HG03442 (cell line): Measurements from ENCODE around the gene ATF7.
A peak's percentile ranks its signal among the peaks of the same experiment; 100 is the strongest.

ENCODE experiments used
- ATAC-seq: cut with Tn5 transposase; IDR thresholded peaks from one replicate; pipeline ENCODE4 v1.9.1; 2021; ENCODE audit warnings: mild to moderate bottlenecking, moderate library complexity; ENCODE audit not compliant: unreplicated experiment

The ATF7 gene

GRCh38 chr12:53532524-53533445 lies 93.4 kb downstream of the ATF7 start:
- ATAC-seq: no peak

- ATAC-seq: no peak
Measured at GRCh38 chr12:53532021-53532420, 94.2 kb downstream of the ATF7 start.

GRCh38 chr12:53530920-53531319 lies 95.3 kb downstream of the ATF7 start:
- no peak for ATAC-seq

- no peak for ATAC-seq
Measured at GRCh38 chr12:53530061-53530460, 96.1 kb downstream of the ATF7 start.

- ATAC-seq: no peak
Measured at GRCh38 chr12:53524476-53524875, 101.7 kb downstream of the ATF7 start.

GRCh38 chr12:53523131-53523530 lies 103.1 kb downstream of the ATF7 start:
- no peak for ATAC-seq

GRCh38 chr12:53518381-53518780 lies 107.8 kb downstream of the ATF7 start:
- ATAC-seq: no peak

GRCh38 chr12:53516758-53517455 lies 109.3 kb downstream of the ATF7 start:
- ATAC-seq: no peak

GRCh38 chr12:53515291-53515680 lies 110.9 kb downstream of the ATF7 start:
- ATAC-seq: no peak

- no peak for ATAC-seq
Measured at GRCh38 chr12:53514628-53515290, 111.4 kb downstream of the ATF7 start.

- no peak for ATAC-seq
Measured at GRCh38 chr12:53513712-53514410, 112.3 kb downstream of the ATF7 start.

- ATAC-seq: no peak
Measured at GRCh38 chr12:53510181-53510812, 115.9 kb downstream of the ATF7 start.

GRCh38 chr12:53508534-53509170 lies 117.5 kb downstream of the ATF7 start:
- ATAC-seq: peak; percentile 84

GRCh38 chr12:53507603-53507885 lies 118.6 kb downstream of the ATF7 start:
- ATAC-seq: no peak

GRCh38 chr12:53506881-53507602 lies 119.1 kb downstream of the ATF7 start, which contains the start of gene NPFF:
Gene NPFF (minus strand): TSS chr12:53507484. CDS start chr12:53507474, 10 bp downstream.
- no peak for ATAC-seq

- no peak for ATAC-seq
Measured at GRCh38 chr12:53506450-53506785, 119.8 kb downstream of the ATF7 start.

GRCh38 chr12:53505555-53506449 lies 120.4 kb downstream of the ATF7 start:
- no peak for ATAC-seq

- no peak for ATAC-seq
Measured at GRCh38 chr12:53505086-53505485, 121.1 kb downstream of the ATF7 start.
